NCI-H1436 (cell line): ENCODE measurements around the gene CCDC93.

Source experiments
- DNase-seq: peaks from one replicate; lab custom pipeline; 2025; lab: John Stamatoyannopoulos, UW

CCDC93 gene

GRCh38 chr2:117885308-117885707, 128.6 kb downstream of the CCDC93 start:
- no peak for DNase-seq

GRCh38 chr2:117879003-117879402, 134.9 kb downstream of the CCDC93 start:
- no peak for DNase-seq

DNA sequence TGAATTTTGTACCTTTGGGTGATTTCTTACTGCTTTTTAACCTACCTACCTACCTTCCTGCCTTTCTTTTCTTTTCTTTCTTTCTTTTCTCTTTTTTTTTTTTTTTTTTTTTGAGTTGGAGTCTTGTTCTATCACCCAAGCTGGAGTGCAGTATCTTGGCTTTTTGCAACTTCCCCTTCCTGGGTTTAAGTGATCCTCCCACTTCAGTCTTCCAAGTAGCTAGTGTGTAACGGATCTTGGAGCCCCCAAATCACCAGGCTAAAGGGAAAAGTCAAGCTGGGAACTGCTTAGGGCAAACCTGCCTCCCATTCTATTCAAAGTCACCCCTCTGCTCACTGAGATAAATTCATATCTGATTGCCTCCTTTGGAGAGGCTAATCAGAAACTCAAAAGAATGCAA, 138.1 kb downstream of the CCDC93 start:
- no peak for DNase-seq
